GM19043 (cell line): ENCODE measurements around the gene TMEM40.

Experiments used
- ATAC-seq: cut with Tn5 transposase; IDR thresholded peaks from one replicate; pipeline ENCODE4 v1.9.1; 2021; ENCODE audit warnings: low read depth; ENCODE audit not compliant: unreplicated experiment

Gene TMEM40

DNA sequence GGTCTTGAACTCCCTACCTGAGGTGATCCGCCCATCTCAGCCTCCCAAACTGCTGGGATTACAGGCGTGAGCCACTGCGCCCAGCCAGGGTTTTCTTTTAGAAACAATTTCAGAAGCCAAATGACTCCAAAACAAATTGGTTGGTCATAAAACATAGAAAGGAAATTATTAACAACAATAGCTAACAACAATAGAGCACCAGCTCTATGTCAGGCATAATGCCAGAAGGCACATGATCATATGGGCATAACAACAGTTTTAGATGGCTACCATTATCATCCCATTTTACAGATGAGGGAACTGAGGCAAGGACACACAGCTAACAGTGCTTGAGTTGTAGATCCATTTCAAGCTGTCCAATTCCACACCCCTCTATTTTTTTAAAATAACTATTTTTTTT lies 73.0 kb downstream of the TMEM40 start:
- no peak for ATAC-seq
